Neural progenitor cell (in vitro differentiated cells): ENCODE measurements around the gene USP44. TPM values are rescaled to one million over a fixed set of nuclear protein-coding genes. Genes with fewer than 3 reads are reported as not detected.
"Not testable (repeated sequence)": the region's sequence is repeated elsewhere in the genome, so short reads cannot be mapped to it uniquely, and the experiment has no call there.

Experiments used
- DNase-seq: peaks from one replicate; pipeline ENCODE4 v3.0.0-alpha.2; 2016; ENCODE audit warnings: low spot score
- H2AFZ ChIP-seq: fragments of 200-600 bp; sonication (generic); replicated peaks from 2 replicates; pipeline ENCODE4 v1.6.1; 2016; ENCODE audit warnings: antibody characterized with exemption
- H3F3A ChIP-seq: fragments of 200-600 bp; sonication (generic); 2 replicates; pipeline ENCODE4 v1.6.1; 2016; ENCODE audit warnings: antibody characterized with exemption, low read depth
- H3K27ac ChIP-seq: fragments of 200-600 bp; sonication (generic); 2 replicates; pipeline ENCODE4 v1.5.1; 2016; ENCODE audit warnings: mild to moderate bottlenecking
- H3K27me3 ChIP-seq: fragments of 200-600 bp; sonication (generic); 2 replicates; pipeline ENCODE4 v1.6.1; 2016; ENCODE audit warnings: mild to moderate bottlenecking, moderate library complexity
- H3K36me3 ChIP-seq: fragments of 200-600 bp; sonication (generic); 2 replicates; pipeline ENCODE4 v1.5.1; 2016
- H3K4me1 ChIP-seq: fragments of 200-600 bp; sonication (generic); 2 replicates; pipeline ENCODE4 v1.6.1; 2016; ENCODE audit warnings: mixed run types
- H3K4me2 ChIP-seq: fragments of 200-600 bp; sonication (generic); 2 replicates; pipeline ENCODE4 v1.6.1; 2016
- H3K4me3 ChIP-seq: fragments of 200-600 bp; sonication (generic); 2 replicates; pipeline ENCODE4 v1.5.1; 2016
- H3K79me2 ChIP-seq: fragments of 200-600 bp; sonication (generic); 2 replicates; pipeline ENCODE4 v1.6.1; 2016; ENCODE audit warnings: low read depth
- H3K9ac ChIP-seq: fragments of 200-600 bp; sonication (generic); 2 replicates; pipeline ENCODE4 v1.6.1; 2016
- H3K9me3 ChIP-seq: fragments of 200-600 bp; sonication (generic); 2 replicates; pipeline ENCODE4 v1.5.1; 2016; ENCODE audit warnings: low read depth
- H4K20me1 ChIP-seq: fragments of 200-600 bp; sonication (generic); 2 replicates; pipeline ENCODE4 v1.6.1; 2016; ENCODE audit warnings: low read depth
- H3K27ac Mint-ChIP-seq: 3 replicates; pipeline ENCODE4 v1.8.0; 2021; ENCODE audit warnings: mixed read lengths
- H3K27me3 Mint-ChIP-seq: 2 replicates; pipeline ENCODE4 v1.8.0; 2022; ENCODE audit warnings: low read depth, mild to moderate bottlenecking, inconsistent platforms, moderate library complexity, mixed read lengths; ENCODE audit not compliant: insufficient read depth
- H3K36me3 Mint-ChIP-seq: 3 replicates; pipeline ENCODE4 v1.8.0; 2021; ENCODE audit warnings: mixed read lengths
- H3K4me1 Mint-ChIP-seq: 3 replicates; pipeline ENCODE4 v1.8.0; 2021; ENCODE audit warnings: mixed read lengths
- H3K4me3 Mint-ChIP-seq: 3 replicates; pipeline ENCODE4 v1.8.0; 2021; ENCODE audit warnings: mild to moderate bottlenecking, moderate library complexity, mixed read lengths
- H3K9me3 Mint-ChIP-seq: 3 replicates; pipeline ENCODE4 v1.8.0; 2020; ENCODE audit warnings: mixed read lengths
- EZH2 ChIP-seq: fragments of 200-600 bp; sonication (generic); IDR thresholded peaks from 2 replicates; pipeline ENCODE4 v1.6.1; 2017; ENCODE audit warnings: antibody characterized with exemption, mild to moderate bottlenecking, moderate library complexity
- EZH2phosphoT487 ChIP-seq: fragments of 200-600 bp; sonication (generic); IDR thresholded peaks from 2 replicates; pipeline ENCODE4 v1.6.1; 2017; ENCODE audit warnings: antibody characterized with exemption
- total RNA-seq: library from RNA; depleted of rRNA; stranded (reverse); fragments of >200 nt; gene quantifications from 2 replicates; pipeline ENCODE4 v1.2.3, GENCODE V29; 2015; ENCODE audit warnings: low replicate concordance
- TF ChIP-seq, protein P1 (sequence below): fragments of 200-600 bp; sonication (generic); IDR thresholded peaks from 2 replicates; pipeline ENCODE4 v1.5.1; 2017; ENCODE audit warnings: antibody characterized with exemption, mild to moderate bottlenecking

The USP44 gene
- total RNA-seq, 1 donor from 2014 or later: 79.4 TPM

DNA sequence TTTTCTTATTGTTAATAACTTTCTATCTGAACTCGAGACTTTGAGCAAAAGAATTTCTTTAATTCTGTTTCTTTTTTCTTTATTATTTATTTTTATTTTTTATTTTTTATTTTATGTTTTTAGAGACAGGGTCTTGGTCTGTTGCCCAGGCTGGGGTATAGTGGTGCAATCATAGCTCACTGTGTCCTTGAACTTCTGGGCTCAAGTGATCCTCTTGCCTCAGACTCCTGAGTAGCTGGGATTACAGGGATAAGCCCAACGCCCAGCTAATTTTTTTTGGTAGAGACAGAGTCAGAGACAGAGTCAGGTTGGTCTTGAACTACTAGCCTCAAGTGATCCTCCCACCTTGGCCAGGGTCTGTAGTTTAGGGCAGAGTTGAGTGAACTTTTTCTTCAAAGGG, 58.8 kb downstream of the USP44 start:
- Histone ChIP-seq H3K27ac (no peak overlapping the region), H3F3A (no peaks in the 10 kb centered on the region), H3K36me3 (peaks cover 31% of the 10 kb centered on the region), H3K27me3 (no peaks in the 10 kb centered on the region), H3K79me2 (peaks cover 4% of the 10 kb centered on the region), H3K9me3 (no peaks in the 10 kb centered on the region), H3K4me2 (no peak overlapping the region), H3K4me3 (no peak overlapping the region), H4K20me1 (peaks cover 6% of the 10 kb centered on the region), H3K9ac (no peak overlapping the region), H3K4me1 (no peaks in the 10 kb centered on the region), H2AFZ (no peak overlapping the region)
- DNase-seq: no peak
- Mint-ChIP-seq H3K9me3 (no peaks in the 10 kb centered on the region), H3K27me3 (no peaks in the 10 kb centered on the region), H3K36me3 (peaks cover 30% of the 10 kb centered on the region), H3K27ac (no peak overlapping the region), H3K4me1 (no peaks in the 10 kb centered on the region), H3K4me3 (no peak overlapping the region)
- TF ChIP-seq, protein P1, sequence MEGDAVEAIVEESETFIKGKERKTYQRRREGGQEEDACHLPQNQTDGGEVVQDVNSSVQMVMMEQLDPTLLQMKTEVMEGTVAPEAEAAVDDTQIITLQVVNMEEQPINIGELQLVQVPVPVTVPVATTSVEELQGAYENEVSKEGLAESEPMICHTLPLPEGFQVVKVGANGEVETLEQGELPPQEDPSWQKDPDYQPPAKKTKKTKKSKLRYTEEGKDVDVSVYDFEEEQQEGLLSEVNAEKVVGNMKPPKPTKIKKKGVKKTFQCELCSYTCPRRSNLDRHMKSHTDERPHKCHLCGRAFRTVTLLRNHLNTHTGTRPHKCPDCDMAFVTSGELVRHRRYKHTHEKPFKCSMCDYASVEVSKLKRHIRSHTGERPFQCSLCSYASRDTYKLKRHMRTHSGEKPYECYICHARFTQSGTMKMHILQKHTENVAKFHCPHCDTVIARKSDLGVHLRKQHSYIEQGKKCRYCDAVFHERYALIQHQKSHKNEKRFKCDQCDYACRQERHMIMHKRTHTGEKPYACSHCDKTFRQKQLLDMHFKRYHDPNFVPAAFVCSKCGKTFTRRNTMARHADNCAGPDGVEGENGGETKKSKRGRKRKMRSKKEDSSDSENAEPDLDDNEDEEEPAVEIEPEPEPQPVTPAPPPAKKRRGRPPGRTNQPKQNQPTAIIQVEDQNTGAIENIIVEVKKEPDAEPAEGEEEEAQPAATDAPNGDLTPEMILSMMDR: no peak
- TF ChIP-seq EZH2phosphoT487 (no peak), EZH2 (no peak)

DNA sequence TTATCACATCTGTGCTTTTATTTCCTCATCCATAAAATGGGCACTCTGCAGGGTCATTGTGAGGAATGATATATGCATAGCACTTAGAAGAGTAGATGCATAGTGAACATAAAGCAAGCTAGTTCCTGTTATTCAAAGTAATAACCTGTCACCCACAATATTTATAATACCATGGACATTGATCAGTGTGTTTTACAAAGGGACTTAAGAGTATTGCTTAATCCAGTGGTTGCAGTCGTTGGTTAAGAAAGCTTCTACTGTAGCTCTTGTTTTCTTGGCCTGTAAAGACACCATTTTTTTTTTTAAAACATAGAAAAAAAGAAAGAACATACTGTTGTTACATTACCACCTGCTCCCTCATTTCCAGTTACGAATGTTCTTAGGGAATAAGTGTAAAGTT, 64.3 kb downstream of the USP44 start:
- H3K36me3 ChIP-seq: peaks cover 16% of the 10 kb centered on the region
- Mint-ChIP-seq H3K27me3 (no peaks in the 10 kb centered on the region), H3K36me3 (peaks cover 16% of the 10 kb centered on the region), H3K4me1 (no peaks in the 10 kb centered on the region), H3K27ac (no peak overlapping the region), H3K9me3 (no peaks in the 10 kb centered on the region), H3K4me3 (no peak overlapping the region)
- no peak overlapping the region for H3K9ac ChIP-seq
- no peaks in the 10 kb centered on the region for H3F3A ChIP-seq
- H3K9me3 ChIP-seq: no peaks in the 10 kb centered on the region
- H3K27ac ChIP-seq: no peak overlapping the region
- DNase-seq: no peak
- H3K4me3 ChIP-seq: no peak overlapping the region
- H3K4me1 ChIP-seq: no peaks in the 10 kb centered on the region
- TF ChIP-seq, protein P1: no peak
- TF ChIP-seq EZH2: no peak
- TF ChIP-seq EZH2phosphoT487: no peak
- no peaks in the 10 kb centered on the region for H3K27me3 ChIP-seq
- H3K4me2 ChIP-seq: no peak overlapping the region
- H4K20me1 ChIP-seq: peaks cover 5% of the 10 kb centered on the region
- H3K79me2 ChIP-seq: peaks cover 49% of the 10 kb centered on the region
- no peak overlapping the region for H2AFZ ChIP-seq

DNA sequence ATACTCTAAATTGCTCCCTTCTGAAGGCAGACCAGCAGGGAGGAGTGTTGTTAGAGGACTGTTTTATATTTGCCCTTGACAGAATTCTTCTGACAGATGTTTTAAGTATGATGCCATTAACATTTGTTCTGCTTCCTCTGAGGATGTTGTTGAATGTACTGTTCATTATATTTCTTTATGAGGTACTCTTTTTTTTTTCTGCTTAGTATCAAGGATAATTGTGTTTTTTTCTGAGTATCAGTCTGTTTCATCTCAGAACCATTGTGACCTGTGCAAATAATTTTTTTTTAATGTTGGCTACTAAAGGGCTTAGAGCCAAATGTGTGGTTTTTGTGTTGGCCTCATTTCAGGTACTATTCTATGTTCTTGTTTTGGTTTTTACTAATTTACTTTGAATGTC, 66.8 kb downstream of the USP44 start:
- no peak overlapping the region for H3K4me3 Mint-ChIP-seq
- no peaks in the 10 kb centered on the region for H3K27me3 Mint-ChIP-seq

DNA sequence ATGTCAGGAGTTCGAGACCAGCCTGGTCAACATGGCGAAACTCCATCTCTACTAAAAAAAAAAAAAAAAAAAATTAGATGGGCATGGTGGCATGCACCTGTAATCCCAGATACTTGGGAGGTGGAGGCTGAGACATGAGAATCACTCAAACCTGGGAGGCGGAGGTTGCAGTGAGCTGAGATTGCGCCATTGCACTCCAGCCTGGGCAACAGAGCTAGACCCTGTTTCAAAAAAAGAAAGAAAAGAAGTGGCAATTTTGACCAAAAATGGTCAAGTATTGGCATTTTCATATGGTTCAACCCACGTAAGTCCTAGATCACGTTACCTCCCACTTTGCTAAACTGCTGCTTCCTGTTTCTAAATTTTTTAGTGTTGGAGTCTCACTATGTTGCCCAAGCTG, 68.7 kb downstream of the USP44 start:
- peaks cover 26% of the 10 kb centered on the region for H3K36me3 Mint-ChIP-seq
- not testable (repeated sequence) for H3K9me3 ChIP-seq, H3K9ac ChIP-seq, H3K27ac Mint-ChIP-seq, H3F3A ChIP-seq, H3K4me1 ChIP-seq, H3K27me3 Mint-ChIP-seq, H3K4me2 ChIP-seq, H3K9me3 Mint-ChIP-seq, DNase-seq, H3K4me3 Mint-ChIP-seq, H3K27ac ChIP-seq, H3K27me3 ChIP-seq, H3K4me3 ChIP-seq, H2AFZ ChIP-seq, H3K4me1 Mint-ChIP-seq
- Histone ChIP-seq H4K20me1 (peaks cover 25% of the 10 kb centered on the region), H3K79me2 (peaks cover 90% of the 10 kb centered on the region), H3K36me3 (peaks cover 15% of the 10 kb centered on the region)

More for the DNA sequence above, 66.8 kb downstream of the USP44 start:
- Histone ChIP-seq H2AFZ (no peak overlapping the region), H3K27ac (no peak overlapping the region), H3K4me3 (no peak overlapping the region), H4K20me1 (peaks cover 24% of the 10 kb centered on the region), H3K79me2 (peaks cover 74% of the 10 kb centered on the region), H3K4me2 (no peak overlapping the region), H3K36me3 (peaks cover 12% of the 10 kb centered on the region), H3K9me3 (no peaks in the 10 kb centered on the region), H3K27me3 (no peaks in the 10 kb centered on the region), H3F3A (no peaks in the 10 kb centered on the region), H3K4me1 (no peaks in the 10 kb centered on the region), H3K9ac (no peak overlapping the region)
- DNase-seq: no peak
- Mint-ChIP-seq H3K4me1 (no peaks in the 10 kb centered on the region), H3K9me3 (no peaks in the 10 kb centered on the region), H3K36me3 (peaks cover 20% of the 10 kb centered on the region), H3K27ac (no peak overlapping the region)
- TF ChIP-seq, protein P1: no peak
- no peak for TF ChIP-seq EZH2
- TF ChIP-seq EZH2phosphoT487: no peak
